Measurements from ENCODE around the gene DMWD. TPM values are rescaled to one million over a fixed set of nuclear protein-coding genes. Genes with fewer than 3 reads are reported as not detected.

Gene DMWD
- total RNA-seq, 2 donors from 2014 or later, result 19.7 to 20.4 TPM

GRCh38 chr19:45747513-45747912, 45.1 kb downstream of the DMWD start:
- Histone ChIP-seq H3K9me3 (no peaks in the 10 kb centered on the region), H3K27ac (no peak overlapping the region), H3K36me3 (replicated peaks in 1 of 2; ENCODE audit: insufficient read depth in 1 of 2, low read depth in 2 of 2) (no peaks in the 10 kb centered on the region), H3K4me1 (no peaks in the 10 kb centered on the region), H3K27me3 (no peaks in the 10 kb centered on the region), H3K4me3 (no peak overlapping the region)
- ATAC-seq (no peak), DNase-seq (no peak)
- TF ChIP-seq POLR2A (IDR thresholded peaks at IDR 0.05) (no peak), CTCF (IDR thresholded peaks at IDR 0.05) (no peak)
- WGBS, 2 donors, result 73 to 74% methylated on average over 5 of the region's 5 CpGs
- intact Hi-C loops (cut with DNase I), result no loop called here

DNA sequence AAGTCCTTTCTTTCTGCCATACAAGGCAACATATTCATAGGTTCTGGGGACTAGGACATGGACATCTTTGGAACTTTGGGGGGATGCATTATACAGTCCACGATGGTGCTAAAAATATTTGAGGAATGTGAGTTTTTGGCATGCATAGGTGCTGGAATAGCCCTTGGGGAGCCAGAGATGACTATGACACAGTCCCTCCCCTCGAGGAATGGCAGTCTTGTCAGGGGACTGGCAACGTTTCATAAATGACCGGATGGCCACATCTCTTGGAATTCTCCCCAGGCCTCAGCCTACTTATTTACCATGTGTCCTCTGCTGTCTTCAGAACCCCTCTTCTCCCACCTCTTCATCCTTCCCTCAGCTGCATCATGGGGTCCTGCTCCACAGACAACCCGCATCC, 45.8 kb downstream of the DMWD start:
- no peak overlapping the region for H3K4me3 ChIP-seq
- intact Hi-C loops (cut with DNase I), result no loop called here
- 67 to 73% methylated on average over 5 of the region's 5 CpGs for WGBS, 2 donors
- H3K27ac ChIP-seq, result no peak overlapping the region
- no peaks in the 10 kb centered on the region for H3K27me3 ChIP-seq
- no peak for ATAC-seq
- no peak for DNase-seq
- no peaks in the 10 kb centered on the region for H3K36me3 ChIP-seq (replicated peaks in 1 of 2; ENCODE audit: insufficient read depth in 1 of 2, low read depth in 2 of 2)
- no peaks in the 10 kb centered on the region for H3K4me1 ChIP-seq
- no peak for TF ChIP-seq POLR2A (IDR thresholded peaks at IDR 0.05)
- TF ChIP-seq CTCF (IDR thresholded peaks at IDR 0.05), result no peak
- H3K9me3 ChIP-seq, result no peaks in the 10 kb centered on the region

DNA sequence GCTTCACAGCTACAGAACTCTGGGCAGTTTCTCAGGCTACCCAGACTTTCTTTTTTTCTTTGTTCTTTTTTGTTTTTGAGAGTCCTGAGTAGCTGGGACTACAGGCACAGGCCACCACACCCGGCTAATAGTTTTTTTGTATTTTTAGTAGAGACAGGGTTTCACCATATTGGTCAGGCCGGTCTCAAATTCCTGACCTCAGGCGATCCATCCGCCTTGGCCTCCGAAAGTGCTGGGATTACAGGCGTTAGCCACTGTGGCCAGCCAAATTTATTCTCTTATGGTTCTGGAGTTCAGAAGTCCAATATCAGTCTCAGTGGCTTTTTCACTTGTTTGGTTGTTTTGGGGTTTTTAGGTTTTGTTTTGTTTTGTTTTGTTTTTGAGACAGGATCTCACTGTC, 47.0 kb downstream of the DMWD start:
- Histone ChIP-seq H3K36me3 (replicated peaks in 1 of 2; ENCODE audit: insufficient read depth in 1 of 2, low read depth in 2 of 2) (no peaks in the 10 kb centered on the region), H3K4me1 (no peaks in the 10 kb centered on the region), H3K9me3 (no peaks in the 10 kb centered on the region), H3K27ac (no peak overlapping the region), H3K4me3 (no peak overlapping the region), H3K27me3 (no peaks in the 10 kb centered on the region)
- ATAC-seq (no peak), DNase-seq (no peak)
- no peak for TF ChIP-seq CTCF (IDR thresholded peaks at IDR 0.05)
- no peak for TF ChIP-seq POLR2A (IDR thresholded peaks at IDR 0.05)
- intact Hi-C loops (cut with DNase I), result no loop called here
- WGBS, 2 donors, result 83 to 94% methylated on average over 6 of the region's 6 CpGs

DNA sequence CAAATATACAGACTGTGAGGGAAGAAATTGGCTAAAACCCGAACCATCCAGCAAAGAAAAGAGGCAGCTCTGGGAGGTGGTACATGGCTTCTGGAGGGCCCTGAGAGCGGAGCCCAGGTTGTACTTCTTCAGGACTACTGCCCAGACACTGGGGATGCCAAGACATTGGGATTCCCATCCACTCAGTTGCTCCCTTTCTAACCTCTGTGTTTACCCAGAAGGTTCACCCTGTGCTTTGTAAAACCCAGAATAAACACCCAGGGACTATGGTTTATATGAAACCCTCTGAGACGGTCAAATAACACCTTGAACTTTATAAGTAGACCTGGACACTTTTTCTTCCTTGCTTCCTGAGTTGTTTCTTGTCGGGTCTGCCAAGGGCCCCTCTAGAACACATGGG, 49.7 kb downstream of the DMWD start:
- intact Hi-C loops (cut with DNase I), result no loop called here
- 70 to 71% methylated on average over 4 of the region's 4 CpGs for WGBS, 2 donors
- Histone ChIP-seq H3K9me3 (no peaks in the 10 kb centered on the region), H3K36me3 (replicated peaks in 1 of 2; ENCODE audit: insufficient read depth in 1 of 2, low read depth in 2 of 2) (no peaks in the 10 kb centered on the region), H3K4me1 (no peaks in the 10 kb centered on the region), H3K4me3 (no peak overlapping the region), H3K27ac (no peak overlapping the region), H3K27me3 (no peaks in the 10 kb centered on the region)
- TF ChIP-seq CTCF (IDR thresholded peaks at IDR 0.05) (no peak), POLR2A (IDR thresholded peaks at IDR 0.05) (no peak)
- DNase-seq (no peak), ATAC-seq (no peak)

DNA sequence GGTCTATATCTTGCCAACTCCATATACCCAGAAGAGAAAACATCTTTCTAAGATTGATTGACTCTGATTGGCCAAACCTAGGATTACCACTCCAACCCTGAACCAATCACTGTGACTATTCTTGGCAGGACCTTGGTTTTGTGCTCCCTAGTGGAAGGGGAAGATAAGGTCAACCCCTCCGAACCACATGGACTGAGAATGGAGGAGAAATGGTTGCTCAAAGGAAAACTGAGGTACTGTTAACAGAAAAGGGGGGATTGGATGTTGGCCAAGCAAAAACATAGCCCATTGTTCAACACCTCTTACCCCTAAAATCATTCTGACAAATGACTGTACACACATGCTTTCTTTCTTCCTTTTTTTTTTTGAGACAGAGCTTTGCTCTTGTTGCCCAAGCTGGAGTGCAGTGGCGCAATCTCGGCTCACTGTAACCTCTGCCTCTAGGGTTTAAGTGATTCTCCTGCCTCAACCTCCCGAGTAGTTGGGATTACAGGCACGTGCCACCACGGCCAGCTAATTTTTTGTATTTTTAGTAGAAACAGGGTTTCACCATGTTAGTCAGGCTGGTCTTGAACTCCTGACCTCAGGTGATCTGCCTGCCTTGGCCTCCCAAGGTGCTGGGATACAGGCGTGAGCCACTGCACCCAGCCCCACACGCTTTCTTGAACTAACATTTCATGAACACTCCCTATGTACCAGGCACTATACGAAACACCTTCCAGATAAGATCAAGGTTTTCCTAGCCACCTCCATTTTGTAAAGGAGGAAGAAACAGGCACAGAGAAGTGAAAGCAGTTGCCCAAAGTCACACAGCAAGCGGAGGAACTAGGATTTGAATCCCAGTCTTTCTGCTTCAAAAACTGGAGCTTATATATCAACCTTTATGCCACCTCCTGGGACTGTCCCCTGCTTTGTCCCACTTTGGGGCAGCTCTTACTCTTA, 52.9 kb downstream of the DMWD start:
- Histone ChIP-seq H3K4me1 (no peaks in the 10 kb centered on the region), H3K27me3 (no peaks in the 10 kb centered on the region), H3K36me3 (replicated peaks in 1 of 2; ENCODE audit: insufficient read depth in 1 of 2, low read depth in 2 of 2) (no peaks in the 10 kb centered on the region), H3K27ac (no peak overlapping the region), H3K4me3 (no peak overlapping the region), H3K9me3 (no peaks in the 10 kb centered on the region)
- DNase-seq (no peak), ATAC-seq (no peak)
- TF ChIP-seq CTCF (IDR thresholded peaks at IDR 0.05) (no peak), POLR2A (IDR thresholded peaks at IDR 0.05) (no peak)
- intact Hi-C loops (cut with DNase I), result no loop called here
- 78% methylated on average over 10 of the region's 10 CpGs for WGBS, 2 donors
